KMS-11 (cell line): ENCODE results near the gene DLK1.

Source experiments
- H2AFZ ChIP-seq: fragments of 200-600 bp; sonication (generic); 2 replicates; pipeline ENCODE4 v1.6.1; 2016; ENCODE audit warnings: antibody characterized with exemption, mixed run types, low read depth
- H3K27ac ChIP-seq: fragments of 200-600 bp; sonication (generic); 2 replicates; pipeline ENCODE4 v1.6.1; 2016; ENCODE audit warnings: mild to moderate bottlenecking, mixed run types
- H3K27me3 ChIP-seq: fragments of 200-600 bp; sonication (generic); 2 replicates; pipeline ENCODE4 v1.6.1; 2017; ENCODE audit warnings: mild to moderate bottlenecking, low read depth, mixed run types, moderate library complexity; ENCODE audit not compliant: insufficient read depth
- H3K36me3 ChIP-seq: fragments of 200-600 bp; sonication (generic); 2 replicates; pipeline ENCODE4 v1.6.1; 2017; ENCODE audit warnings: mild to moderate bottlenecking, mixed run types; ENCODE audit not compliant: insufficient read depth
- H3K4me1 ChIP-seq: fragments of 200-600 bp; sonication (generic); 2 replicates; pipeline ENCODE4 v1.6.1; 2016; ENCODE audit warnings: mild to moderate bottlenecking, low read depth, mixed run types; ENCODE audit not compliant: poor library complexity, severe bottlenecking
- H3K4me2 ChIP-seq: fragments of 200-600 bp; sonication (generic); 2 replicates; pipeline ENCODE4 v1.7.0; 2016; ENCODE audit warnings: mild to moderate bottlenecking, mixed run types
- H3K4me3 ChIP-seq: fragments of 200-600 bp; sonication (generic); IDR thresholded peaks from 2 replicates; pipeline ENCODE4 v1.6.1; 2017; ENCODE audit warnings: low read depth, low read length, mixed read lengths; ENCODE audit not compliant: insufficient read depth
- H3K79me2 ChIP-seq: fragments of 200-600 bp; sonication (generic); 2 replicates; pipeline ENCODE4 v1.6.1; 2016; ENCODE audit warnings: low read depth, mixed run types; ENCODE audit not compliant: insufficient read depth
- H3K9ac ChIP-seq: fragments of 200-600 bp; sonication (generic); 2 replicates; pipeline ENCODE4 v1.6.1; 2016; ENCODE audit warnings: mild to moderate bottlenecking, mixed run types
- H4K20me1 ChIP-seq: fragments of 200-600 bp; sonication (generic); 2 replicates; pipeline ENCODE4 v1.6.1; 2016; ENCODE audit warnings: mild to moderate bottlenecking, mixed run types; ENCODE audit not compliant: insufficient read depth
- TF ChIP-seq, protein P1 (sequence below): fragments of 200-600 bp; sonication (generic); conservative IDR thresholded peaks from 2 replicates; pipeline ENCODE4 v1.6.1; 2017; ENCODE audit warnings: low read depth, mild to moderate bottlenecking, antibody characterized with exemption, low read length, moderate library complexity, mixed read lengths

The DLK1 gene

DNA sequence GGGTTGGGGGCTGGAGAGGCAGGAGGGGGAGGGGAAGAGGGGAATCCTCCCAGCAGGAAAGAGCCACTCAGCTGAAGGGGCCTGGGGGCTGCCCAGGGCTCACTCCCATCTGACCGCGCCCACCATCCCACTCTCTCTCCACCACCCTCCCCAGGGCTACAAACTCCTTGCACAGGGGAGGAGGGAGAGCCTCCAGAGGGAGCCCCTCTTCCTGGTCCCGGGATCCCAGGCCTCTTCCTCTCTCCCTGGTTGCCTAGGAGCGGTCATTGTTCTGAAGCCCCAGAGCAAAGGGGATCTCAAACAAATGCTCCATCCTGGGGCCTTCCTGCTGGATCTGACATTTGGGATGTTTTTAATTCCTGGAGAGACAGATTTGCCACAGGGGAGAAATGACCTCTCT, 39.8 kb upstream of the DLK1 start:
- TF ChIP-seq, protein P1, sequence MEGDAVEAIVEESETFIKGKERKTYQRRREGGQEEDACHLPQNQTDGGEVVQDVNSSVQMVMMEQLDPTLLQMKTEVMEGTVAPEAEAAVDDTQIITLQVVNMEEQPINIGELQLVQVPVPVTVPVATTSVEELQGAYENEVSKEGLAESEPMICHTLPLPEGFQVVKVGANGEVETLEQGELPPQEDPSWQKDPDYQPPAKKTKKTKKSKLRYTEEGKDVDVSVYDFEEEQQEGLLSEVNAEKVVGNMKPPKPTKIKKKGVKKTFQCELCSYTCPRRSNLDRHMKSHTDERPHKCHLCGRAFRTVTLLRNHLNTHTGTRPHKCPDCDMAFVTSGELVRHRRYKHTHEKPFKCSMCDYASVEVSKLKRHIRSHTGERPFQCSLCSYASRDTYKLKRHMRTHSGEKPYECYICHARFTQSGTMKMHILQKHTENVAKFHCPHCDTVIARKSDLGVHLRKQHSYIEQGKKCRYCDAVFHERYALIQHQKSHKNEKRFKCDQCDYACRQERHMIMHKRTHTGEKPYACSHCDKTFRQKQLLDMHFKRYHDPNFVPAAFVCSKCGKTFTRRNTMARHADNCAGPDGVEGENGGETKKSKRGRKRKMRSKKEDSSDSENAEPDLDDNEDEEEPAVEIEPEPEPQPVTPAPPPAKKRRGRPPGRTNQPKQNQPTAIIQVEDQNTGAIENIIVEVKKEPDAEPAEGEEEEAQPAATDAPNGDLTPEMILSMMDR, result no peak
- Histone ChIP-seq H3K4me2 (no peak overlapping the region), H3K27me3 (peaks cover 39% of the 10 kb centered on the region; the same call in 1 of the 2 replicates), H3K79me2 (no peaks in the 10 kb centered on the region), H2AFZ (no peak overlapping the region), H3K36me3 (no peaks in the 10 kb centered on the region), H3K4me1 (no peaks in the 10 kb centered on the region), H3K4me3 (no peak overlapping the region), H3K27ac (no peak overlapping the region), H4K20me1 (no peaks in the 10 kb centered on the region), H3K9ac (no peak overlapping the region)

DNA sequence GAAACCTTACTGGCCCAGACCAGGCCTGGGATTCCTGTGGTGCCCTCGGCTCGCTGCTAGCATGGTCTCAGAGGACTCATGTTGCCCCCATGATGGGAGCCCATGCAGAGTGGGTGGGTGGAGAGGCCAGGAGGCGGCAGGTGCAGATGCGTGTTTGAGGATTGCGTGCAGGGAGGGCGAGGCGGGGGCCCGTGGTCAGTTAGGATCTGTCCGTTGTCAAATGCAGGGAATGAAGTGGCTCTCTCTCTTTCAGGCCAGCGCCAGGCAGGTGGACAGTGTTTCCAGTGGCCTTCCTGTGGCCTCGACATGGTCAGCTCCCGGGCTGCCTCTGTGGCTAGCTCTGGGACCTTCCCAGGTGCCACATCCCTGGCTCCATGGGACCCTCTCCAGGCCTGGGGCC, 39.3 kb upstream of the DLK1 start:
- H3K4me3 ChIP-seq, result no peak overlapping the region
- no peak overlapping the region for H3K4me2 ChIP-seq
- no peaks in the 10 kb centered on the region for H3K4me1 ChIP-seq

DNA sequence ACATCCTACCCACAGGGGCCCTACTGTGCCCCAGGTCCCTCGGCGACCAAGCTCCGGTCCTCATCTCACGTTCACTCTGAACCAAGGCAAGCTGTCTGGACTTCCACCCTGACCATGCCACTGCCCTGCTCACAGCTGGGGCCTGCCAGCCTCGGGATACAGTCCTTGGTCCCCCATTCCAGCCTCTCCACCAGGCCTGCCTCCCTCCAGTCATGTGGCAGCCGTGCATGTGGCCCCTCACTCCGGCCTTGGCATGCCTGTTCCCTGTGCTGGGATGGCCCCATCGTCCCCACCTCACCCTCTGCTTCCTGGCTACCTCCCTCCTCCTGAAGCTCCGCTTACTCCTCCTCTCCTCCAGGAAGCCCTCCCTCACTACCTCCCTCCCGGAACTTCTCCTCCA, 38.6 kb upstream of the DLK1 start:
- Histone ChIP-seq H3K79me2 (no peaks in the 10 kb centered on the region), H3K9ac (no peak overlapping the region), H3K4me3 (no peak overlapping the region), H3K27ac (no peak overlapping the region), H4K20me1 (no peaks in the 10 kb centered on the region), H3K4me2 (no peak overlapping the region), H3K36me3 (no peaks in the 10 kb centered on the region), H2AFZ (no peak overlapping the region), H3K27me3 (peaks cover 50% of the 10 kb centered on the region; the same call in 1 of the 2 replicates), H3K4me1 (no peaks in the 10 kb centered on the region)
- TF ChIP-seq, protein P1, result no peak

More for the DNA sequence above, 39.3 kb upstream of the DLK1 start:
- Histone ChIP-seq H3K9ac (no peak overlapping the region), H3K27ac (no peak overlapping the region), H3K27me3 (peaks cover 44% of the 10 kb centered on the region; the same call in 1 of the 2 replicates), H4K20me1 (no peaks in the 10 kb centered on the region), H3K36me3 (no peaks in the 10 kb centered on the region), H2AFZ (no peak overlapping the region), H3K79me2 (no peaks in the 10 kb centered on the region)
- TF ChIP-seq, protein P1, result no peak

DNA sequence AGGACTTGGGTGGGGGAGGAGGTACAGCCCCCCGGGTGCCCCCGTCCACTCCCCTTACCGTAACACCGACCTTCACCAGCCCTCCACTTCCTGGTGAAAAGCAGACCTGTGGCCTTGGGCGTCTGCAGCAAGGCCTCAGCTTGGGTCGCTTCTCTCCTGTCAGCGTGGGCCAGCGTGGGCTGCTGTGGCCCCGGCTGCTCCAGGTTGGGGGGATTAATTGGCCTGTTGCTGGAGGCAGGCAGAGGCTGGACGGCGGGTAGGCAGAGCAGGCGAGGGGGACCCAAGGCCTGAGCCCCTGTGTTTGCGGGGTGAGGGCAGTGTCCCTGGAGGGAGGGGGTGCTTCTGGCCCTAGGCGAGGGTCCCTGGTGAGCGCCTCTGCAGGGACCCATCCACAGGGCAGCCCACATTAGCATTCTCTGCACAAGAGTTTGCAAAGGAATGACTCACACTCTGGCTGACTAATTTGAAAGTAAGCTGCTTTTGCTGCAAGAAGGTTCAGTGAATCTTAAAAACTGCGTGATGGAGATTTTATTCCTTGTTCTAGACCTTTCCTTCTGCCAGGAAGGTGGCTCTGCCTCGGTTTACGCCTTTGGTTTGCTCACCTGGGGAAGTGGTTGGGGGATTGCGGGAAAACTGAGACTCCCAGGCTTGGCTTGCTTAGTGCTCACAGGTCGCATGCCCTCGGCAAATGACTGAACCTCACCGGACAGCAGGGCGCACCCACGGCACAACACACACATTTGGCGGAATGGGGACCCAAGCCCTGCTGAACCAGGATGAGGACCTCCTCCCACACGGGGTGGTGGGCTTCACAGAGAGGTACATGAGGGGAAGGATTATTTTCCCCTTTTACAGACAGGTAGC, 37.9 kb upstream of the DLK1 start:
- Histone ChIP-seq H3K27ac (no peak overlapping the region), H3K36me3 (no peaks in the 10 kb centered on the region), H3K4me3 (no peak overlapping the region), H2AFZ (no peak overlapping the region), H3K4me2 (no peak overlapping the region), H3K27me3 (peaks cover 46% of the 10 kb centered on the region; the same call in 1 of the 2 replicates), H3K4me1 (no peaks in the 10 kb centered on the region), H3K79me2 (no peaks in the 10 kb centered on the region), H3K9ac (no peak overlapping the region), H4K20me1 (no peaks in the 10 kb centered on the region)
- TF ChIP-seq, protein P1, result no peak
